ENCODE results near the gene CKS2. TPM values are rescaled to one million over a fixed set of nuclear protein-coding genes. Genes with fewer than 3 reads are reported as not detected.

The CKS2 gene
- total RNA-seq, 1 experiment from 2014 or later: 299 TPM

- no peak for TF ChIP-seq ZMAT4 (CRISPR knock-in tag; IDR thresholded peaks at IDR 0.05)
- no peak for TF ChIP-seq TP53 (CRISPR knock-in tag; IDR thresholded peaks at IDR 0.05)
- TF ChIP-seq ZNF671 (CRISPR knock-in tag; IDR thresholded peaks at IDR 0.05): no peak
- TF ChIP-seq ZNF396 (CRISPR knock-in tag; IDR thresholded peaks at IDR 0.05; ENCODE audit: borderline replicate concordance): no peak
- no peak for TF ChIP-seq OVOL2 (CRISPR knock-in tag; IDR thresholded peaks at IDR 0.05; ENCODE audit: borderline replicate concordance)
- no peak for TF ChIP-seq USF2 (CRISPR knock-in tag; IDR thresholded peaks at IDR 0.05)
- TF ChIP-seq NR1H2 (CRISPR knock-in tag; IDR thresholded peaks at IDR 0.05): no peak
- TF ChIP-seq FOXK1 (CRISPR knock-in tag; IDR thresholded peaks at IDR 0.05): no peak
- TF ChIP-seq FOXP4 (CRISPR knock-in tag; IDR thresholded peaks at IDR 0.05): no peak
- TF ChIP-seq ZNF512 (CRISPR knock-in tag; IDR thresholded peaks at IDR 0.05; ENCODE audit: borderline replicate concordance): no peak
- TF ChIP-seq NFE2L1 (CRISPR knock-in tag; IDR thresholded peaks at IDR 0.05): no peak
- no peak for TF ChIP-seq RORB (CRISPR knock-in tag; IDR thresholded peaks at IDR 0.05)
- DNase-seq (ENCODE audit: low spot score) (no peak), ATAC-seq (no peak)
- Mint-ChIP-seq H3K4me3 (no peak overlapping the region), H3K27ac (no peak overlapping the region), H3K27me3 (ENCODE audit: low read depth) (no peaks in the 10 kb centered on the region), H3K9me3 (no peaks in the 10 kb centered on the region), H3K4me1 (no peaks in the 10 kb centered on the region), H3K36me3 (peaks cover 54% of the 10 kb centered on the region)
- CTCF ChIA-PET: interaction anchor here (1.3 kb wide), 1 partner anchor 10 kb away, joined by 7 read pairs; the partner anchor contains the start of gene SECISBP2
- POLR2A ChIA-PET: no interaction called here
These were observed 17.1 kb downstream of the CKS2 start for GRCh38 chr9:89328064-89328463.

GRCh38 chr9:89329917-89330316 is 18.9 kb downstream of the CKS2 start:
- Mint-ChIP-seq H3K27me3 (ENCODE audit: low read depth) (no peaks in the 10 kb centered on the region), H3K4me3 (no peak overlapping the region), H3K4me1 (no peaks in the 10 kb centered on the region), H3K9me3 (peaks cover 4% of the 10 kb centered on the region; the same call in 1 of the 2 replicates), H3K27ac (no peak overlapping the region), H3K36me3 (peaks cover 73% of the 10 kb centered on the region)
- no peak for DNase-seq (ENCODE audit: low spot score)
- POLR2A ChIA-PET: no interaction called here
- no peak for ATAC-seq
- CTCF ChIA-PET: no interaction called here
- TF ChIP-seq CREM (CRISPR knock-in tag; IDR thresholded peaks at IDR 0.05): no peak
- TF ChIP-seq SMAD4 (CRISPR knock-in tag; IDR thresholded peaks at IDR 0.05): no peak
- no peak for TF ChIP-seq HMGXB4 (CRISPR knock-in tag; IDR thresholded peaks at IDR 0.05)
- no peak for TF ChIP-seq JAZF1 (CRISPR knock-in tag; IDR thresholded peaks at IDR 0.05)
- no peak for TF ChIP-seq ERG (CRISPR knock-in tag; IDR thresholded peaks at IDR 0.05)
- TF ChIP-seq AFF4 (CRISPR knock-in tag; IDR thresholded peaks at IDR 0.05; ENCODE audit: borderline replicate concordance): no peak
- TF ChIP-seq NFE2L1 (CRISPR knock-in tag; IDR thresholded peaks at IDR 0.05): no peak
- TF ChIP-seq E2F1 (CRISPR knock-in tag; IDR thresholded peaks at IDR 0.05): no peak
- no peak for TF ChIP-seq ZNF138 (CRISPR knock-in tag; conservative IDR thresholded peaks at IDR 0.05)
- no peak for TF ChIP-seq PRRX2 (CRISPR knock-in tag; IDR thresholded peaks at IDR 0.05)
